Suppressor macrophage treated with lipopolysaccharide for 1 hour (primary cell): Measurements from ENCODE around the gene CASK.

Source experiments
- DNase-seq, 3 donors: peaks; one replicate each; pipeline ENCODE4 v3.0.0-alpha.2; 2020 to 2022

CASK gene

DNA sequence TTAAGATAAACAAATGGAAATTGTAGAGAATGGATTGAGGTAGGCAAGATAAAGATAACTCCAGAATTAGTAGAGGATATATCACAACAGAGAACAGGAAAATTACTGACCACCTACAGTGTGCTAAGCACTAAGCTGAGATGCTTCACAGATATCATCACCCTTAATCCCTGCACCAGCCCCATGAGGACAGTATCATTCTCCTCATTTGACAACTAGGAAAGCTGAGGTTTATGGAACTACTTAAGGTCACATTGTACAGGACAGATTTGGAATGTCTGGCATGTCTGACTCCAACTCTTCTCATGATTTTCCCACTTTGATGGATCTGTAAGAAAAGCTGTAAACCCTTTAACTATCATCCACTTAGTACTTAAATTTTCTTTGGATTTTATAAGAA, 95.5 kb downstream of the CASK start:
- DNase-seq: no peak

DNA sequence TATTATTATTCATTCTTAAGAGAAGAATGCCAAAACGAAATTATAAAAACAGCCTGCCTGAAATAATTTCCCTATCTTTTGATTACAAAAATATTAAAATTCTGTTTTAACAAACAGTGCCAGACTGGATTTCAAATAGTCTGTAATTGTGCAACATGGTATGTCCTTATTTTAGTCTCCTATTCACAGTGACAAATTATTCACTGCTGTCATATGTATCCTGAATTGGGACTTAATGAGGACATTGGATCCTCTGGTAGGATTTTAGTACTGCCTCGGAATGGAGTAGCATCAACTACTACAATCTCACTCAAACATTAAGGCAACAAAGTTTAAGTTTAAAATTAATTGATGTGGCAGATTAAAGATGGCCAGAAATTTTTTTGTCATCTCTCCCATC, 97.6 kb downstream of the CASK start:
- DNase-seq: no peak

DNA sequence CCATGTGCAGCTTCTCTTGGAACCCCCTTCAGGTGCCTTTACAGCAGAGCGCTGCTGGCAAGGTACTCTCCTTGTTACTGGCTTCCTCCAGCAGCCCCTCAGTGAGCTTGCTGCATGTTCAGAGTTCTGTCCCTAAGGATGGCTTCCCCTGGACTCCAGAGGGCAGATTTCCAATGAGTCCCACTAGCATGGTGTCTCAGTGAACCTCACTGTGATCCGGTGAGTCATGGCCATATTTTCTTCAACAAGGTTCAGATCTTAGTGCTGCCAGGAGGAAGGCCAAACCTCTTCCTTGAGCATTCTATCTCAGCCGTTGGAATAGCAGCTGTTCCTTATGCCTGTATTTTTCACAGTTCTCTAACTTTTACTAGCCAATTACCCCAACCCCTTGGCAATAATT, 98.8 kb downstream of the CASK start:
- no peak for DNase-seq

DNA sequence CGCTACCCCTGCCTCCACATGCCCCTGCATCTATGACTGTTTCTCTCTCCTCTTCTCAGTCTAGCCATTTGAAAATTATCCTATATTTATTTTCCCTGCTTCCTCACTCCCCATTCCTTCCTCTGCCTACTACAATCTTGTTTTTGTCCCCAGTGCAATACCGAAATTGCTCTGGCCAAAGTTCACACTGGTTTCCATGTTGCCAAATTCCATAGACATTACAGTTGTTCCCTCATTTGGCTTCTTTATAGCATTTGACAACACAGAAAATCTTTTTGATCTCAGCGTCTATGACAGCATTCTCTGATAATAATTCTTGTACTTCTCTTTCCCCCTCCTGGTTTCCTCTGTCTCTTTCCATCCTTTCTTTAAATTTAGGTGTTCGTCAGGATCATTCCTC, 100.0 kb downstream of the CASK start:
- DNase-seq: no peak

DNA sequence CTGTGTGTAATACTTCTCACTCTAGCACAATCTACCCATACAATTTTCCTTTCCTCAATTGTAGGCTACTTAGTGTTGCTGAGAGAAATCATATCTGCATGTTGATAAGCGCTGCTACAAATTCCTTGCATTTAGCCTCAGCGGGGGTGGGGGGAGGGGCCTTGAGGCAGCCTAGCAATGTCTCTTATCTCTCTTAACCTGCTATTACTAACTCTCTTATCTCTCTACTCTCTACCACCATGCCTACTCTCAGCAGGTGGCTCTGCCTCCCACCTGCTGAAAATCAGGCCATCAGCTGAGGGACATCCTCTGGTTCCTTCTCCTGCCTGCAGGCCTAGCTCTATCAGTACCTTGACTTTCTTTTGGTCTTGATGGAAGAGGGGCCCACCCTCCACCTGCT, 100.5 kb downstream of the CASK start:
- no peak for DNase-seq

DNA sequence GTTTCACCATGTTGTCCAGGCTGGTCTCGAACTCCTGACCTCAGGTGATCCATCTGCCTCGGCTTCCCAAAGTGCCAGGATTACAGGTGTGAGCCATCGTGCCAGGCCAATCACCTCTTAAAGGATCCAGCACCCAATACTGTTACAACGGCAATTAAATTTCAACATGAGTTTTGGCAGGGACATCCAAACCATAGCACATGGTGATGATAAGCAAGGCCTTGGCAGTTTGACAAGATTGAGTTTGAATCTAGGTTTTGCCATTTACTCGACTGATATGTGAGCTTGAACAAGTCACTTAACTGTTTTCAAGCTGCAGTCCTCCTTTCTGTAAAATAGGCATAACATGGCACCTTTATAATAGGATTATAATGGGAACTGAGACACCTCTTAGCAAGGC, 115.3 kb downstream of the CASK start:
- DNase-seq: no peak

DNA sequence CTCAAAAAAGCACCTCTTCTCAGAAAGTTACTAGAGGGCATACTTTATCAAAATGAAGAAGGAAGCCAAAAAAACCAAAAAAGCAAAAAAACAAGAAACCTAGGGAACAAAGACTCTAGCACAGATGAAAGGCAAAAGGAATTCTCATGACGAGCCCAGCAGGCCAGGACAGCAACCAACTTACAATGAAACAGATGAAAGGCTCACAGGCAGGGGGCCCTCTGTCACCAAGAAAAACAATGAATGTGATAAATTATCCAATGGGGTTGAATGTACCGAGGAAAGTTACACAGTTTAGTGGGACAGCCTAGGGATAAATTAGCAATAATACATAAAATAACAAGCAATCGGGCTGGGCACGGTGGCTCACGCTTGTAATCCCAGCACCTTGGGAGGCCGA, 120.4 kb downstream of the CASK start:
- DNase-seq: no peak

DNA sequence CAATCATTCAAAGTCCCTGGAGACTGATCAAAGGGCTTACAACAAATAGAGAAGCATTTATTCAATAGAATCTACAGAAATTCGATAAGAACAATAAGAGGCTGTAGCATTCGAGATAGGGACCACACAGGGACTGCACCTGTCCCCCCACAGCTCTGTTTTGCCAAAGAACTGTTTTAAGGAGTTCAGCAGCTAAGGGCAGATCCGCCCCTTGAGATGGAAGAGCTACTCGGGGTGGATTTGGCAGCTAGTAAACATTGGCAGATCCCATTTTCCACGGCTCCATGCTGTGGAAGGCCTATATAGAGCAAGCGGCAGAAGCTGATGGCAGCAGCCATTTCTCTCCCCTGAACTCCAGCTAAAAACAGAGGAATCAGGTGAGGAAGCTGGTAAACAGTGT, 123.7 kb downstream of the CASK start:
- DNase-seq: no peak

DNA sequence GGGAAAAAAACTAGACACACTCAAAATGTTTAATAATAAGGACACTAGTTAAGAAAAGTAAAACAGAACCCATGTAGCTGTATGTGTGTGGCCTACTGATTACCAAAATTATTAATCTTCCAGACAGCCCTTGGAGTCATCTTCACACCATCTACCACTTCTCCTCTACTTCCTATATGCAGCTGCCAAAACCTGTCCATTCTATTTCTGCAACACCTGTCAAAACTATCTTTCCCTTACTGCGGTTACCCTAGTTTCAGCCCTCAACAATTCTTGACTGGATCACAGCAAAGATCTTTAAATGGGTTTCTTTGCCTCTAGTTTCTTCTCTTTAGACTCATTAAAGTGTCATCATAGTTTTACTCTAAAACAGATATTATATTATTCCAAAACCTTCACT, 126.8 kb downstream of the CASK start:
- no peak for DNase-seq

DNA sequence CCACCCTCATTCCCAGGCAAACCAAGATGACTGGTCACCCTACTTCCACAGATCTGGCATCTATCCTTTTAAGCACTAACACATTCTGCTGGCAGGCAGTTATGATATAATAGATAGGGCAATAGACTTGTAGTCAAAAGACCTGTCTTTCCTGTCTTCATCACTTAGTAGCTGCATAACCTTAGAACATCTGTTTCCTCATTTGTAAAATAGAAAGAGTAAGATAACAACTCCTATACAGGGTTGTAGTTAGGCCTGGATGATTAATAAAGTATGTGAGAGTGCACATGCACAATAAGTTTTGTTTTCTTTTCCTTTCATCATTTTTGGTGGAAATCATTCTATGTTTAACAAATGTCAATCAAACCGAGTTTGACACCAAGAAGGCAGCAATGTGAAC, 127.3 kb downstream of the CASK start:
- DNase-seq: peak in 1 of 3 donors; percentile 19

DNA sequence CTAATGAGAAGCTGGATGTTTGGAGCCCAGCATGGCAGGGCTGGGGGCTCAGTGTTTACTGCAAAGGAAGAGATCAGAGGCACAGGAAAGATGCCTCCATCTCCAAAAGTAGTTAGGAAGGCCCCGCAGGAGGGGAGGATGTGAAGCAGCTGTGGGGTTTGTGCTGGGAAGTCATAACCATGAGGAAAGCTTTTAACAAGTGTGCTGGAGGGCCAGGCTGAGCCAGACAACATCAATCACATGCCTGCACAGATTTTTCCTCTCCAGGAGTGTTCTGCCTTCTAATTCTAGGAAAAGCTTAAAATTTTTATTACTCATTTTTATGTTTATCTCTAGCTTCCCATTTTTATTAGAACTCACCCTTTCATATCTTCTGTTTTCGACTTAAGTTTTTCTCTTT, 134.0 kb downstream of the CASK start:
- DNase-seq: no peak

DNA sequence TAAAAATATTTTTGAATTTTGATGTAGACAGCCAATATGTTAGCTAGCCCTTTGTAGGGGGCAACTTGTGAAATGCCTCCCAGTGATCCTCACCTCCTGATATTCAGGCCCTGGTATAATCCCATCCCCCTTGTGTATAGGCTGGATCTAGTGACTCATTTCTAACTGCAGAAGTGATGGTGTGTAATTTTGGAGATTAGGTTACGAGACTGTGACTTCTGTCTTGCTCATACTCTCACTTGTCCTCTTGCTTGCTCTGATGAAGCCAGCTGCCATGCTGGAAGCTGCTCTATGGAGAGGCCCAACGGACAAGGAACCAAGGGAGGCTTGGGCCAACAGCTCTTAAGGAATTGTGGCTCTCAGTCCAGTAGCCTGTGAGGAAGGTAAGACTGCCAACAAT, 137.7 kb downstream of the CASK start:
- no peak for DNase-seq

DNA sequence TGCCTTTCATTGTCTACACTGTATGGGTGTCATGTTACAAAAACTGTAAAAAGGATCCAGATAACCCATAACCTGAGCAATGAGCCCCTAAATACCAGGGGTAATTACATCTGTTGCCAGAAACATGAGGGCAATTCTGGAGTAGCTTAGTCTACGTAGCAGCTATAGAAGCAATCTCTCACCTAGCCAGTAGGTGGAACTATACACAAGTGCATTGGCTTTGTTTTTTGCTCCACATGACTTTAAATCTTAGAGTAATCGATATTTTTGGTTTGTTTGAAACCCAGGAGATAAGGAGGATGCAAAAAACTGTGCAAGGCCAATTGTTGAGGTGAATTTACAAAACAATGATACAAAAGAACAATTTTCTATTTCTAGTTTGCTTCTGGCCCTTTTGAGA, 141.9 kb downstream of the CASK start:
- peak; percentile 32 to 43 (median 33) for DNase-seq

DNA sequence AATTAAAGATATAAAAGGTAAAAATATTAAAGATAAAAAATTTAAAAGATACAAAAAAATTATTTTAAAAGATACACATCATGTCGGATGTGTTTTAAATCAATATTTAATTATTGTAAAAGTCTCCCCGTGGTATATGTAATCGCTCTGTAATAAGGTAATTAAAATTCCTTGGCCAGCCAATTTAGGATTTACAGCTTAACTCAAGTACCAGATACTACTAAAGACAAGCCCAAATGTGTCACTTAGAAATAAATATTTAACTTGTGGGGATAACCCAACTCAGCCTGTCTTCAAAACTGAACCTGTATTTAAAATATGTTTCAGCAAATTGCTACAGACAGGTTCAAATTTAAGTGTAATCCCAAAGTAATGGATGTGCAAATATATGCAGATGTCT, 143.4 kb downstream of the CASK start:
- no peak for DNase-seq

DNA sequence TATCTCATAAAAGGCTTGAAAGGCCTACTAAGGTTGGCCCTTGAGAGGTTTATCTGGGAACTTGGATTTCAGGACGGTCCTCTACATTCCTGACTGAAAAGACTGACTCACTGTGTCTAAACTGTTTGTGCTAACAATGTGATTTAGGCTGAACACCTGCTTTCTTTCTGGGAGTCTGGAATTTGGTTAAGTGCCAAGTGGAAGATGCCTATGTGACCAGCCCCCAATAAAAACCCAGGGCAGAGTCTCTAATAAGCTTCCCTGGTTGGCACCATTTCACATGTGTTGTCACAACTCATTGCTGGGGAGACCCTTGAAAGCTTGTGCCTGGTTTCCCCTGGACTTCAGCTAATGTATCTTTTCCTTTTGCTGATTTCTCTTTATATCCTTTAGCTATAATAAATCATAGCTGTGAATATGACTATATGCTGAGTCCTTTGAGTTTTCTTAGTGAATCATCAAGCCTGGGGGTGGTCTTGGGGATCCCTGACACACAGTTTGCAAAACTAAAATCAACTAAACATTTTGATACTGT, 144.3 kb downstream of the CASK start:
- DNase-seq: peak in 1 of 3 donors; percentile 9

DNA sequence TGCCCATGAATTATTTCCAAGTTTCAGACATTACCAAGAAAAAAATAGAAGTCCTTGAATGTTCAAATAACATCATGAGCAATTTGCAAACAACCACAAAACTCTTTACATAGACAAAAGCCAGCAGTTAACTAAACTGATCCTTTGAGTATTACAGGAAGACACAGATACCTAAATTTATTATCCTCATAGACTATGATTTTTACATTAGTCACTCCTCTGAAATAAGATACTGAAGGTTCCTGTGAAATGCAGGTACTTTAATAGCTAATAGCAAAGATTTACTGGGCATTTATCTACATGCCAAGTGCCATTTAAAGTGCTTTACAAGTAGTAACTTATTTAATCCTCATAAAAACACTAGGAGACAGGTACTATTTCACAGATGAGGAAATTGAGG, 161.7 kb downstream of the CASK start:
- DNase-seq: no peak

DNA sequence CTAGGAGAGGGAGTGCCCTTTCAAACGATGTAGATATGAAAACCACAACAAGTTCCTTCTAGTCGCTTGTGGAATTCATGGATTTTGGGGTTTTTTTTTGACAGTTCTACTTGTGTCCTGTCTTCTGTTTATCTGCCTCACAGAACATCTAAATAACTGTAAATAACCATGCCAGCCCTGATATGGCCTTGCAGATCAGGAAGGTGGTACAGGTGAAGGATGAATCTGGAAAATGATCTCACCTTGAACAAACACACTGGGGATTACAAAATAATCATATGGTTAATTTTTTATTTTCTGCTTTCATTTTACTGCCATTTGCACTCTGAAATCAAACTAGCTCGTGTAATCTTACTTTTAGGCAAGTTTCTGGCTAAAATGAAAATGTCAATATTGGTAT, 162.2 kb downstream of the CASK start:
- DNase-seq: no peak

DNA sequence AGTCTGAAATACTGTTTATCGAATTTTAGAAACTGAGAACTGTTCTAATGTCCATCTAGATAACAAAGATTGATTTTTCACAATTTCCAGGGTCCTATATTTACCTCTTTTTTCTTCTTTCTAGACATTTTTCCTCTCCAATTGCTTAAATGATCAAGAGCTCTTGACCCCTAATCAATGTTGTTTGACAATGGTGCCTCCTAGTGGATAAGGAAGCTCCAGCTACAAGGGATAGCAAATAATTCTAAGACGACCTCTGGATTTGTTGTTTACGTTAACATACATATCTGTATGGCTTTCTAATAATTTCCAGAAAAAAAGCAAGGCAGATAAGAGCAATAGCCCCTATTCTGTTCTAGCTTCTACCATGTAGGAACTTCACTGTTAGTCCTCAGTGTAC, 163.5 kb downstream of the CASK start:
- DNase-seq: peak; percentile 44 to 68 (median 65)

DNA sequence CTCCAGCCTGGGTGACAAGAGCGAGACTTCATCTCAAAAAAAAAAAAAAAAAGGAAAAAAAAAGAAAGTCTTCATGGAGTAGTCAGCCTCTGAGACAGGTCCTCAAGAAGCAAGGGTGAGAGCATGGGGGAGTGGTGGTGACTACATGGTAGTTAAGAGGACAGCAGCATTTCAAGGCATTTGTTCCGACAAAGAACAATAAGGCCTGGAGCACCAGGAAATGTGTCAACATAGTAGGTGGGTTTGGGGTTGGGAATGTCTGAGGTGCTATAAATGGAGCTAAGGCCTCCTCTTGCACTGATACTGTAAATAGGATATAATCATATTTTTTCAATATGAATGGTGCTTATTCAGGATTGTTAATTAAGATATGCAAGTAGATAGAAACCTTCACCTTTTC, 165.0 kb downstream of the CASK start:
- no peak for DNase-seq

DNA sequence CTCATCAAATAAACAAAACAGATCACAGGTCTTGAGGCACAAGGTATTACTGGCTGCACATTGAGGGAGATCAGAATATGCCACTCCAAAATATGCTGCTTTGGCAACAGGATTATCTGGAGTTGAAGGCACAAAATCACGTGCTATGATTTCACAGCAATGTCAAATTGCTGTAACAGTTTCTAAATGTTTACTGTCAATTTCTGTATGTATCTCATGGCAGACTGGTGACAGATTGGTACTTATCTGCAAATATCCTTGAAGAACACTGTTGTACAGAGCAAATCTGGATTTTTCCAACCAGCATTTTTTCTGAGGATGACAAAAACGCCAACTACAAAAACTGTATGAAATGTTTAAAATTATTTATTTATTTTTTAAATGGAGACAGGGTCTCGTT, 172.6 kb downstream of the CASK start:
- no peak for DNase-seq

DNA sequence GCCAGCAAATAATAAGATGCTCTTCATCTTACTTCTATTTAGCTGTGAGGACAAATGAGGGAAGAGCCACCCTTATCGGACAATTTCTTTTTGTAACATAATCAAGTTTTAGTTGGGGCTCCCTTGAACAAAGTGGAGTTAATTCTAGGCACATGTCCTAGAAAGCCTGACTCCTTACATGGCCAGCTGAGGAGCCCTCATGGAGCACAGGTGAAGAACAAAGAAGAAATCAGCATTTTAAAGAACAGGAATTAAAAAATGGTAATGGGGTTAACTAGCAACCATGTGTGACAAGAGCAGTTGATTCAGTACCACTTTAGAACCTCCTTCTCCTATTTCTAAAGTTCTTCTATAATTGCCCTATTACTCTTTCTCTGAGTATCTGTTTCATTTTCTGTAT, 183.5 kb downstream of the CASK start:
- DNase-seq: no peak

DNA sequence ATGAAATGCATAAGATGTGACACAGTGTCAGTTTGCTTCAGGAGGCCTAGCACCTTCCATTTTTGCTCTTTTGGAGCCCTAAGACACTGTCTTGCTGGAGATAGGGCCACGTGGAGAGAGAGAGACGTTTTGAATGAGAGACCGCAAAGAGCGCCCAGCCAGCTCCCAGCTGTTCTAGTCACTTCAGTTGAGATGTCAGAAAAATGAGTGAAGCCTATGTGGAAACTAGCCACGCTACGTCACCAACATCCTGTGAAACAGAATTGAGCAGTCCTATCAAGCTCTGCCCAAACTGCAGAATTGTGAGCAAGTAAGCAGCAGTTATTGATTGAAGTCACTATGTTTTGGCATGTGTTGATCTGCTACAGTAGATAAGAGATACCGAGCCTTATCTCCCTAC, 186.3 kb downstream of the CASK start:
- no peak for DNase-seq

DNA sequence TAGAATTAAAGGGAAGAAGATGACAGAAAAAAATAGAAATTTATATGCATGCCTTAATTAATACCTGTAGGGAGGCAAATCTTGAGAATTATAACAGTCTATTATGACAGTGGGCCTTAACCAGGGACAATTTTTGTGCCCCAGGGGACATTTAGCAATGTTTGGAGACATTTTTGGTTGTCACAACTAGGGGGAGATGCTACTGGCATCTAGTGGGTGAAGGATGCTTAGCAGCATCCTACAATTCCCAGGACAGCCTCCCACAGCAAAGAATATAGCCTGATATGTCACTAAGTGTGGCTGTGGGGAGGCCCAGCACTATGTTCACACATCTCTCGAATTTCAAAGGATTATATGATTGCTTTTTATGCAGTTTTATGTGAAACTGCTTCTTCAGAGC, 188.8 kb downstream of the CASK start:
- DNase-seq: peak; percentile 16 to 29 (median 20)

DNA sequence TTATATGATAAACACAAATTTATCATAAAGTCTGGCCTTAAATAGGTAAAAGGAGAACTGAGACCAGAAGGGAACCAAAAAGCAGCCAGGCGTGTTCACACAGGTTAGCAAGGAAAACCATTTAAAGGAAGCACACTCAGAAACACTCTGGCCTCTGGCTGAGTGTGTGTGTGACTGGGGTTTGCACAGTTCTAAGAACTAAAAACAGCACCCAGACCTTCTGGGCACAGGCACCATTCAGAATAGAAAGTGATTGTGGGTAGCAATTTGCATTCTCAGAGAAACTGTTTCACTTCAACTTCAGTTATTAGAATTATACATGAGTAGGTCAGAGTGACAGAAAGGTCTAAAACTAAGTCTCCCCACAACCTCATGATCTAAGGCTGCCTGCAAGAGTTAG, 189.4 kb downstream of the CASK start:
- no peak for DNase-seq

DNA sequence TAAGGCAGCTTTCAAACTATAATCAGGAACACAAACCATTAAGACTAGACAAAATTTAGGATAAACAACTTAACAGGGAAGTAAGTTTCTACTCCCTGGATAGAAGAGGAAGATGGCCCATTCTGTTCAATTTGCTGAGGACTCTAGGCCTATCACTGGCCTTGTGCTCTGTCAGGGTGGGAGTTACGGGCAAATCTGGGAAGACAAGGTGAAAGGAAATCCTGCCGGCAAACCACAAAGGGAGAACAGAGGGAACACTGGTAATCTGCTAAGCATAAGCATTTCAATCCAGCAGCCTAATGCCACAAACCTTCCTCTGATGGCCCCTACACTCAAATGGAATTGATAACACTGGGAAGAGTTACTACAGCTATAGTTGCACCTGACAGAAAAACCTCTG, 191.1 kb downstream of the CASK start:
- DNase-seq: no peak

DNA sequence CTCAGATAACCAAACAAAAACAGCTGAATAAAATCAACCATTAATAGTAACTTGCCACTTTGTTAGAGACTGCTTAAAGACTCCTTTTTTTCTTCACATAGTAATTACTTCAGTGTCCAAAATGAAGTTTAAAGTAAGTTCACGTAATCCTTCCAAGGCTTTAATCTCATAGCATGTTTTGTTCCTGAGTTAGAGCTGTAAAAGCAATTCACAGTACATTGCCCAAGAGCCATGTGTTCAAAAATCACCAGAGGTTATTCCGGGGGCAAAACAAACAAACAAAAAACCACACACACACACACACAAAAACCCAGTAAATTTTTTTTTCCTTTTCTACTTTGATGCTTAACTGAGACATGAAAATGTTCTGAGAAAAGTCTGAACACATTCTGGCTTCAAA, 193.3 kb downstream of the CASK start:
- no peak for DNase-seq
